Measurements from ENCODE around the gene SLC25A33.
"Not testable (repeated sequence)": the region's sequence is repeated elsewhere in the genome, so short reads cannot be mapped to it uniquely, and the experiment has no call there.

Gene SLC25A33, protein sequence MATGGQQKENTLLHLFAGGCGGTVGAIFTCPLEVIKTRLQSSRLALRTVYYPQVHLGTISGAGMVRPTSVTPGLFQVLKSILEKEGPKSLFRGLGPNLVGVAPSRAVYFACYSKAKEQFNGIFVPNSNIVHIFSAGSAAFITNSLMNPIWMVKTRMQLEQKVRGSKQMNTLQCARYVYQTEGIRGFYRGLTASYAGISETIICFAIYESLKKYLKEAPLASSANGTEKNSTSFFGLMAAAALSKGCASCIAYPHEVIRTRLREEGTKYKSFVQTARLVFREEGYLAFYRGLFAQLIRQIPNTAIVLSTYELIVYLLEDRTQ

GRCh38 chr1:9539165-9539828 lies at the start of gene SLC25A33:
TSS of gene SLC25A33 (plus strand) at chr1:9539465. CDS start at chr1:9539692, 227 bp downstream.
- no peak for FAIRE-seq

DNA sequence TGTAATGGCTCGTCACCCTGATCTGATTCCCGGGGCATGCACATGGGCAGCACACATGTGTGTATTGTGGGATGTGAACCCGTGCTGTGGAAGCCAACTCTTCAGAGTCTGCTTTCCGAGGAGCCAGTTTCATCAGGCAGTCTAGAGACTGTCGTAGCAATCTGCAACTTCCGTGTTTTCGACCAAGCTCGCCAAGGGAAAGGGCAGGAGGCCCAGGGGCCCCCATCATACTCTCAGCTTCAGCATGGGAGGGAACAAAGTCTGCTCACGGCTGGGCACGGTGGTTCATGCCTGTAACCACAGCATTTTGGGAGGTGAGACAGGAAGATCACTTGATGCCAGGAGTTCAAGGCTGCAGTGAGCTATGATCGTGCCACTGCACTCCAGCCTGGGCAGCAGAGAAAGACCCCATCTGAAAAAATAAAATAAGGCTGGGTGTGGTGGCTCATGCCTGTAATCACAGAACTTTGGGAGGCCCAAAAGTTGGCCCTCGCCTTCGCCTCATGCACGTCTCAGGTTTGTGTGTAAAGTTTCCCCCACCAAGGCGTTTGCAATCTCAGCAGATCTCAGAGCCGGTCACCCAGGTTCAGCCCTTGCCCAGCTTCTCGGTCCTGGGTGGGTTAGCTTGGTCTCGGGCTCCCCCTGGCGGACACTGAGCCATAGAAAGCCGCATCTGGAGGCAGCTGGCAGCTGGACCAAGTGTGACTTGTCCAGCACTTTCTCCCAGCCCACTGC lies 48.5 kb upstream of the SLC25A33 start:
- no peak for FAIRE-seq

GRCh38 chr1:9493326-9493725 lies 45.9 kb upstream of the SLC25A33 start:
- no peak for FAIRE-seq

- no peak for FAIRE-seq
These were observed 44.1 kb upstream of the SLC25A33 start for GRCh38 chr1:9494936-9495758.

DNA sequence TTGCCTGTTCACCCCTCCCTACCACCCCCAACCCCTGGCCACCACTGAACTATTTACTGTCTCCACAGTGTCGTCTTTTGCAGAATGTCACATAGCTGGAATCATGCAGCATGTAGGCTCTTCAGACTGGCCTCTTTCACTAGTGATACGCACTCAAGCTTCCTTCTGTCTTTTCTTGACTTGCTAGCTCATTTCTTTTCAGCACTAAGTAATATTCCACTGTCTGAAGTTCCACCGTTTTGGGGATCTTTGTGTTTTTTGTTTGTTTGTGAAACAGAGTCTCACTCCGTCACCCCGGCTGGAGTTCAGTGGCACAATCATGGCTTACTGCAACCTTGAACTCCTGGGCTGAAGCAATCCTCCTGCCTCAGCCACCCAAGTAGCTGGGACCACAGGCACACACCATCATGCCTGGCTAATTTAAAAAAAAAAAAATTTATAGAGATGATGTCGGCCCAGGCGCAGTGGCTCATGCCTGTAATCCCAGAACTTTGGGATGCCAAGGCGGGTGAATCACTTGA lies 43.4 kb upstream of the SLC25A33 start:
- FAIRE-seq = no peak

GRCh38 chr1:9500756-9501754 lies 38.2 kb upstream of the SLC25A33 start:
- no peak for FAIRE-seq

- no peak for FAIRE-seq
These were observed 36.1 kb upstream of the SLC25A33 start for GRCh38 chr1:9503001-9503675.

- FAIRE-seq = no peak
These were observed 34.1 kb upstream of the SLC25A33 start for GRCh38 chr1:9505143-9505542.

GRCh38 chr1:9506901-9507300 lies 32.4 kb upstream of the SLC25A33 start:
- no peak for FAIRE-seq

GRCh38 chr1:9510130-9510529 lies 29.1 kb upstream of the SLC25A33 start:
- no peak for FAIRE-seq

DNA sequence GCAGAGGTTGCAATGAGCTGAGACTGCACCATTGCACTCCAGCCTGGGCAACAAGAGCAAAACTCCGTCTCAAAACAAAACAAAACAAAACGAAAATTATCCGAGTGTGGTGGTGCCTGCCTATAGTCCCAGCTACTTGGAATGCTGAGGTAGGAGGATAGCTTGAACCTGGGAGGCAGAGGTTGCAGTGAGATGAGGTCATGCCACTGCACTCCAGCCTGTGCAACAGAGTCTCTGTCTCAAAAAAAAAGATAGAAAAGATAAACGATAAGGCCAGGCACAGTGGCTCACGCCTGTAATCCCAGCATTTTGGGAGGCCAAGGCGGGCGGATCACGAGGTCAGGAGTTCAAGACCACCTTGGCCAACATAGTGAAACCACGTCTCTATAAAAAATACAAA lies 23.7 kb upstream of the SLC25A33 start:
- FAIRE-seq = not testable (repeated sequence)

- FAIRE-seq = no peak
These were observed 20.7 kb upstream of the SLC25A33 start for GRCh38 chr1:9518454-9518998.

- FAIRE-seq = no peak
These were observed 18.9 kb upstream of the SLC25A33 start for GRCh38 chr1:9520411-9520810.

GRCh38 chr1:9529190-9529589 lies 10.1 kb upstream of the SLC25A33 start:
- no peak for FAIRE-seq

DNA sequence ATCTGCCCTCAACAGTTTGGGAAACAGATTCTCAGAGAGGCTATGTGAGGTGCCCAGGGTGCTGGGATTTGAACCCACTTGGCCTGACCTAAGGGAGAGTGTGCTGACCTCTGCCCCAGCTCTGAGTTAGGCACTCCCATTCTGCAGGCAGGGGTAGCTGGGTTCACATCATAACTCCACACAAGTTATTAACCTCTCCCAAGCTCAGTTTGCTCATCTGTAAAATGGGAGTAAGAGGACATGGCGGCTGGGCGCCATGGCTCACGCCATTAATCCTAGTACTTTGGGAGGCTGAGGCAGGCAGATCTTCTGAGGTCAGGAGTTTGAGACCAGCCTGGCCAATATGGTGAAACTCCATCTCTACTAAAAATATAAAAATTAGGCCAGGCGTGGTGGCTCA lies 8.9 kb upstream of the SLC25A33 start:
- no peak for FAIRE-seq

DNA sequence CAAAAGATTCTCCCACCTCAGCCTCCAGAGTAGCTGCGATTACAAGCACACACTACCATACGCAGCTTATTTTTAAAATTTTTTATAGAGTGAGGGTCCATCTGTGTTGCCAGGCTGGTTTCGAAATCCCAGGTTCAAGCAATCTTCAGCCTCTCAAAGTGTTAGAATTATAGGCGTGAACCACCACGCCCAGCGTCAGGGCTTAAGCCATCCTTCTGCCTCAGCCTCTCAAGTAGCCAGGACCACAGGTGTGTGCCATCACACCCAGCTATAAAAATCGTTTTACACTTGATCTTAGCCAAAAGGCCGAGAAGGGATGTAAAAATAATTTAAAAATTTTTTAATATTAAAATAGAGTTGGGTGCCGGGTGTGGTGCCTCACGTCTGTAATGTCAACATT lies 4.3 kb upstream of the SLC25A33 start:
- FAIRE-seq = no peak

DNA sequence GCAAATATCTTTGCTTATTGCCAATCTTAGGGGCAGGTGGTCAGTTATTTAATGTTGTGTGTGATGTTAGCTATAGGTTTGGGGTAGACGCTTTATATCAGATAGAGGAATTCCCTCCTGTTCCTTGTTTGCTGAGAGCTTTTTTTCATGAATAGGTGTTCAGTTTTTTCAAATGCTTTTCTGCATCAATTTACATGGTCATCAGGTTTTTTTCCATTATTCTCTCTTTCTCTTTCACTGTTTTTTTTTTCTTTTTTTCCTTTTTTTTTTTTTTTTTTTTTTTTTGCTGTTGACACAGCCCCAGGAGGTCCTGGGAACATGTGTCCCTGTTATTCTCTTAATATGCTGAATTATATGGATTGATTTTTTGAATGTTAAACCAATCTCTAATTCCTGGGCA lies 3.0 kb upstream of the SLC25A33 start:
- no peak for FAIRE-seq

DNA sequence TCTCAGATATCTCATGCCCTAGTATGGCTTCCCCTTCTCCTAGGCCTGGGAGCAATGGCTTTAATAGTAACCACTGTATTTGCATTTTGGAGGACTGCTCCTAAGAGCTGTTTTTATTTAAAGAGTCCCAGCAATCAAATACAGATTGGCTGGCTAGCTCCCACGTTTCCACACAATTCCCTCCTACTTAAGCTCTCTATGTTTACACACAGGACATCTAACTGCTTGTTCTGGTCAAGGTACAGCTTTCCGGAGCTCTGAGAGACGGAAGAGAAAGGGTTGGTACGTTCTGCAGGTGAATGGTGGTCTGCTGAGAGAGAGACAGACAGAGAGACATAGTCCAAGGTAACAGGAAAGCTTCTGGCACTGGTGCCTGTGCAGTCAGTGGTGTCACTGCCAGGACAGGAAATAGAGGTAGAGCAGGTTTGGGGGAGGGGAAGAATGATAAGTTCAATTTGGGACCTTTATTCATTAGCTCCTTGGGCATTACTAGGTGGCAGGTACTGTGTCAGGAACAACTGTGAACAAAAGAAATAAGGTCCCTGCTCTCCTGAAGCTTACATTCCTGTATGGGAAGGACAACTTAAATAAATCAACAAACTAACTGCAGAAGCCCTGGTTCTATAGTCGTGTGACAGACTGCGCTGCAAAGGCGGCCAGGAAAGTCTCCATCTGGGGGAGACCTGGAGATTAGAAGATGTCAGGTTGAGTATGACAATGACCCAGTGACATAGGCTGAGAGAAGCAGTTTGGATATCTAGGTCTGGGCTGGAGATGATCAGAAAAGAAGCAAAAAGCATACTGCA lies 1.2 kb upstream of the SLC25A33 start:
- FAIRE-seq = no peak

- peak; percentile 13 for FAIRE-seq
These were observed 548 bp upstream of the SLC25A33 start for GRCh38 chr1:9538669-9539164.
